ENCODE measurements around the gene PDZD4. TPM values are rescaled to one million over a fixed set of nuclear protein-coding genes. Genes with fewer than 3 reads are reported as not detected.

Gene PDZD4
- total and polyA plus RNA-seq, 2 experiments from 2014 or later, result not detected

DNA sequence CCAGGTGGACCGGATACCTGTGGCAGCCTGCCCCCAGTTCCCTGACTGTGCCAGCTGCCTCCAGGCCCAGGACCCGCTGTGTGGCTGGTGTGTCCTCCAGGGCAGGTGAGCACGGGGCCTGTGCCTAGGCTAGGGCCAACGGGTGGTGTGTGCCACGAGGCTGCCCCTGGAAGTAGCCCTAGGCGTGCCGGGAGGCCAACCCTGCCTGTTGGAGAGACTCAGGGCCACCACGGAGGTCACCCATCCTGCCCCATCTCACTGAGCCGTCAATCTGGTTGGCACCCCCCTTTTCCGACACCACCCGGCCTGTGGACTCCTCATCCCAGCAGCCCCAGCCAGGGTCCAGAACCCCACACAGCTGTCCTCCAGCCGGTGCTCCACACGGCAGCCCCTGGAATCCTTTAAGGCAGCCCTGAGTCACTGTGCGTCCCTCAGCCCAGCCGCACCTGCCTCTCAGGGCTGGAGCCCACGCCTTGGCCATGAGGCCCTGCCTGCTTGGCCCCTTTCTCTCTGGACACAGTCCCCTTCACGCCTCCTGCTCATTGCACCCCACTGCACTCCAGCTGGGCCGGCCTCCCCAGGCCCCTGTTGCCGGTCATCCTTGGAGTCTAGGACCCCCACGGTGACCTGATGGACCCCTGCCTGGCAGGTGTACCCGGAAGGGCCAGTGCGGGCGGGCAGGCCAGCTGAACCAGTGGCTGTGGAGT, 61.0 kb downstream of the PDZD4 start:
- Histone ChIP-seq H3K79me2 (ENCODE audit: insufficient read depth) (peaks cover 9% of the 10 kb centered on the region), H3K9me3 (ENCODE audit: low read depth) (no peaks in the 10 kb centered on the region), H3K27ac (no peak overlapping the region), H2AFZ (no peak overlapping the region), H3K4me1 (ENCODE audit: insufficient read depth) (peaks cover 5% of the 10 kb centered on the region; the same call in 1 of the 2 replicates), H3F3A (ENCODE audit: insufficient read depth) (no peaks in the 10 kb centered on the region), H3K4me2 (ENCODE audit: unreplicated experiment) (no peak overlapping the region), H3K27me3 (replicated peaks; ENCODE audit: insufficient read depth) (no peaks in the 10 kb centered on the region), H4K20me1 (ENCODE audit: insufficient read depth) (no peaks in the 10 kb centered on the region), H3K9me2 (ENCODE audit: insufficient read depth) (no peaks in the 10 kb centered on the region), H3K36me3 (ENCODE audit: low read depth) (no peaks in the 10 kb centered on the region), H3K9ac (no peak overlapping the region), H3K4me3 (no peak overlapping the region)
- TF ChIP-seq EZH2 (IDR thresholded peaks at IDR 0.05; ENCODE audit: insufficient read depth, poor library complexity, severe bottlenecking) (no peak), EZH2phosphoT487 (IDR thresholded peaks at IDR 0.05; ENCODE audit: insufficient read depth, low read depth) (no peak)
- no peak for DNase-seq
- in situ Hi-C loops (cut with MboI), result no loop called here
- WGBS, 2 experiments (ENCODE audit: low coverage in 1 of 2, low lambda C conversion rate in 2 of 2, missing lambda C conversion rate in 2 of 2), result 77 to 85% methylated on average over 6 to 13 of the region's 23 CpGs

DNA sequence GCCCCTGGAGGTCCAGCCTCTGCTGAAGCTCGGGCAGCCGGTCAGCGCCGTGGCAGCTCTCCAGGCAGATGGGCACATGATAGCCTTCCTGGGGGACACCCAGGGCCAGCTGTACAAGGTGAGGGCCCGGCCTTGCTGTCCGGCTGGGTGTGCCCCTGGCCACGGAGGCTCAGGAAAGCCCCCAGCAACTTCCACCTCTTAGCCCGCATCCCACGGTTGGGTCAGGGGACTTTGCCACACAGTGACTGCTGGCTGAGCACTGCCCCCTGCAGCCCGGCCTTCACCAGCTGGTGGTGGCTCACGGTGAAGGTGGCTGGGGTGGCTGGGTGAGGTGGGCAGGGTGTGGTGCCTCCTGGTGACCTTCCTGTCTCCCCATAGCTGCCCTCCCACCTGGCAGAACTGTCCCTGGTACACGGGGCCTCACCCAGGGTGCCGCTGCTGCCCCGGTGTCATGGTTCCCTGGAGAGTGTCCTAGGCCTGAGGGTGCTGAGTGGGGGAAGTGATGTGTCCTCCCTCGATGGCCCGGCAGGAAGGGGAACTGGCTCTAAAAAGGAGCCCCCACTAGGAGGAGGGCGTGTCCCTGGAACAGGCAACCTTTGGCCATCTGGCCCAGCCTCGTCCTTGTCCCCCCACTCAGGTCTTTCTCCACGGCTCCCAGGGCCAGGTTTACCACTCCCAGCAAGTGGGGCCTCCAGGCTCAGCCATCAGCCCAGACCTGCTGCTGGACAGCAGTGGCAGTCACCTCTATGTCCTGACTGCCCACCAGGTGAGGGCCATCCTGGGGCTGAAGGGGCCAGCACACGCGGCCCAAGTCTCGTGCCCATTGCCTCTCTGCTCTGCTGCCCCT, 61.8 kb downstream of the PDZD4 start:
- no peak overlapping the region for H3K27ac ChIP-seq
- H3K36me3 ChIP-seq (ENCODE audit: low read depth), result no peaks in the 10 kb centered on the region
- H3K27me3 ChIP-seq (replicated peaks; ENCODE audit: insufficient read depth), result no peaks in the 10 kb centered on the region
- no peak overlapping the region for H3K4me3 ChIP-seq
- peaks cover 11% of the 10 kb centered on the region for H3K79me2 ChIP-seq (ENCODE audit: insufficient read depth)
- in situ Hi-C loops (cut with MboI), result no loop called here
- no peak overlapping the region for H2AFZ ChIP-seq
- TF ChIP-seq EZH2 (IDR thresholded peaks at IDR 0.05; ENCODE audit: insufficient read depth, poor library complexity, severe bottlenecking) (no peak), EZH2phosphoT487 (IDR thresholded peaks at IDR 0.05; ENCODE audit: insufficient read depth, low read depth) (no peak)
- no peaks in the 10 kb centered on the region for H4K20me1 ChIP-seq (ENCODE audit: insufficient read depth)
- no peak overlapping the region for H3K9ac ChIP-seq
- H3K4me1 ChIP-seq (ENCODE audit: insufficient read depth), result peaks cover 5% of the 10 kb centered on the region; the same call in 1 of the 2 replicates
- no peak for DNase-seq
- no peaks in the 10 kb centered on the region for H3K9me3 ChIP-seq (ENCODE audit: low read depth)
- H3K9me2 ChIP-seq (ENCODE audit: insufficient read depth), result no peaks in the 10 kb centered on the region
- H3F3A ChIP-seq (ENCODE audit: insufficient read depth), result no peaks in the 10 kb centered on the region
- H3K4me2 ChIP-seq (ENCODE audit: unreplicated experiment), result no peak overlapping the region
- 84 to 92% methylated on average over 10 to 14 of the region's 22 CpGs for WGBS, 2 experiments (ENCODE audit: low coverage in 1 of 2, low lambda C conversion rate in 2 of 2, missing lambda C conversion rate in 2 of 2)

DNA sequence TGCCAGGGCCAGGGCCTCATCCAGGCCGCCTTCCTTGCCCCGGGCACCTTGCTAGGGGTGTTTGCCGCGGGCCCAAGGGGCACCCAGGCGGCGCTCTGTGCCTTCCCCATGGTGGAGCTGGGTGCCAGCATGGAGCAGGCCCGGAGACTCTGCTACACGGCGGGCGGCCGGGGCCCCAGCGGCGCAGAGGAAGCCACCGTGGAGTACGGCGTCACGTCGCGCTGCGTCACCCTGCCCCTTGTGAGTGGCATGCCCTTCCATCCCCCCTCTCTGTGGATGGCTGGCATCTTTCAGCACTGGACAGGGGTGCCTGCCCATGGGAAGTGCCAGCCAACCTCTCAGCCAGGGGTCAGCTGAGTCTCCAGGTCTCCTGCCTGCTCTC, 62.7 kb downstream of the PDZD4 start:
- in situ Hi-C loops (cut with MboI), result no loop called here
- WGBS, 2 experiments (ENCODE audit: low coverage in 1 of 2, low lambda C conversion rate in 2 of 2, missing lambda C conversion rate in 2 of 2), result 98 to 100% methylated on average over 9 to 13 of the region's 20 CpGs

DNA sequence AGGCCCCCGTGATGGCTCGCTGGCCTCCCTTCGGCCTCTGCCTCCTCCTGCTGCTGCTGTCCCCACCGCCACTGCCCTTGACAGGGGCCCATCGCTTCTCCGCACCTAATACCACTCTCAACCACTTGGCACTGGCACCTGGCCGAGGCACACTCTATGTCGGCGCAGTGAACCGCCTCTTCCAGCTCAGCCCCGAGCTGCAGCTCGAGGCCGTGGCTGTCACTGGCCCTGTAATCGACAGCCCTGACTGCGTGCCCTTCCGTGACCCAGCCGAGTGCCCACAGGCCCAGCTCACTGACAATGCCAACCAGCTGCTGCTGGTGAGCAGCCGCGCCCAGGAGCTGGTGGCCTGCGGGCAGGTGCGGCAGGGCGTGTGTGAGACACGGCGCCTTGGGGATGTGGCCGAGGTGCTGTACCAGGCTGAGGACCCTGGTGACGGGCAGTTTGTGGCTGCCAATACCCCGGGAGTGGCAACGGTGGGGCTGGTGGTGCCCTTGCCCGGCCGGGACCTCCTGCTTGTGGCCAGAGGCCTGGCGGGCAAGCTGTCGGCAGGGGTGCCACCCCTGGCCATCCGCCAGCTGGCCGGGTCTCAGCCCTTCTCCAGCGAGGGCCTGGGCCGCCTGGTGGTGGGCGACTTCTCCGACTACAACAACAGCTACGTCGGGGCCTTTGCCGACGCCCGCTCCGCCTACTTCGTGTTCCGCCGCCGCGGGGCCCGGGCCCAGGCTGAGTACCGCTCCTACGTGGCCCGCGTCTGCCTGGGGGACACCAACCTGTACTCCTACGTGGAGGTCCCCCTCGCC, 63.3 kb downstream of the PDZD4 start:
- no peak overlapping the region for H3K4me2 ChIP-seq (ENCODE audit: unreplicated experiment)
- DNase-seq, result no peak
- no peak overlapping the region for H3K4me3 ChIP-seq
- H3K9me3 ChIP-seq (ENCODE audit: low read depth), result no peaks in the 10 kb centered on the region
- in situ Hi-C loops (cut with MboI), result no loop called here
- no peaks in the 10 kb centered on the region for H3K9me2 ChIP-seq (ENCODE audit: insufficient read depth)
- peaks cover 5% of the 10 kb centered on the region; the same call in 1 of the 2 replicates for H3K4me1 ChIP-seq (ENCODE audit: insufficient read depth)
- H3K79me2 ChIP-seq (ENCODE audit: insufficient read depth), result peaks cover 11% of the 10 kb centered on the region
- TF ChIP-seq EZH2phosphoT487 (IDR thresholded peaks at IDR 0.05; ENCODE audit: insufficient read depth, low read depth) (no peak), EZH2 (IDR thresholded peaks at IDR 0.05; ENCODE audit: insufficient read depth, poor library complexity, severe bottlenecking) (no peak)
- no peak overlapping the region for H2AFZ ChIP-seq
- no peaks in the 10 kb centered on the region for H3K27me3 ChIP-seq (replicated peaks; ENCODE audit: insufficient read depth)
- no peaks in the 10 kb centered on the region for H4K20me1 ChIP-seq (ENCODE audit: insufficient read depth)
- no peaks in the 10 kb centered on the region for H3K36me3 ChIP-seq (ENCODE audit: low read depth)
- H3K9ac ChIP-seq, result no peak overlapping the region
- 88 to 96% methylated on average over 14 to 43 of the region's 56 CpGs for WGBS, 2 experiments (ENCODE audit: low coverage in 1 of 2, low lambda C conversion rate in 2 of 2, missing lambda C conversion rate in 2 of 2)
- no peaks in the 10 kb centered on the region for H3F3A ChIP-seq (ENCODE audit: insufficient read depth)
- H3K27ac ChIP-seq, result no peak overlapping the region; the same call in 1 of the 2 replicates

More for the DNA sequence above, 62.7 kb downstream of the PDZD4 start:
- Histone ChIP-seq H3K9me2 (ENCODE audit: insufficient read depth) (no peaks in the 10 kb centered on the region), H3K9ac (no peak overlapping the region), H3F3A (ENCODE audit: insufficient read depth) (no peaks in the 10 kb centered on the region), H3K4me3 (no peak overlapping the region), H3K27ac (no peak overlapping the region), H2AFZ (no peak overlapping the region), H3K36me3 (ENCODE audit: low read depth) (no peaks in the 10 kb centered on the region), H3K4me1 (ENCODE audit: insufficient read depth) (peaks cover 5% of the 10 kb centered on the region; the same call in 1 of the 2 replicates), H3K4me2 (ENCODE audit: unreplicated experiment) (no peak overlapping the region), H3K79me2 (ENCODE audit: insufficient read depth) (peaks cover 11% of the 10 kb centered on the region), H4K20me1 (ENCODE audit: insufficient read depth) (no peaks in the 10 kb centered on the region), H3K27me3 (replicated peaks; ENCODE audit: insufficient read depth) (no peaks in the 10 kb centered on the region), H3K9me3 (ENCODE audit: low read depth) (no peaks in the 10 kb centered on the region)
- DNase-seq, result no peak
- TF ChIP-seq EZH2 (IDR thresholded peaks at IDR 0.05; ENCODE audit: insufficient read depth, poor library complexity, severe bottlenecking) (no peak), EZH2phosphoT487 (IDR thresholded peaks at IDR 0.05; ENCODE audit: insufficient read depth, low read depth) (no peak)

Data from GM23248 (cell line).